Progenitor cell of endocrine pancreas (in vitro differentiated cells): ENCODE results near the gene CCDC33. TPM values are rescaled to one million over a fixed set of nuclear protein-coding genes. Genes with fewer than 3 reads are reported as not detected.

Source experiments
- DNase-seq: peaks from one replicate; pipeline ENCODE4 v3.0.0; 2021; ENCODE audit warnings: low spot score; ENCODE audit not compliant: unreplicated experiment
- H3K27ac Mint-ChIP-seq: 2 replicates; pipeline ENCODE4 v1.8.0; 2021; ENCODE audit warnings: mild to moderate bottlenecking, moderate library complexity, mixed read lengths
- H3K27me3 Mint-ChIP-seq: 2 replicates; pipeline ENCODE4 v1.8.0; 2021; ENCODE audit warnings: mixed read lengths
- H3K36me3 Mint-ChIP-seq: 2 replicates; pipeline ENCODE4 v1.8.0; 2022; ENCODE audit warnings: mixed read lengths; ENCODE audit not compliant: insufficient read depth
- H3K4me1 Mint-ChIP-seq: 2 replicates; pipeline ENCODE4 v1.8.0; 2021; ENCODE audit warnings: low read depth, mixed read lengths
- H3K4me3 Mint-ChIP-seq: 2 replicates; pipeline ENCODE4 v1.8.0; 2021; ENCODE audit warnings: low read depth, mild to moderate bottlenecking, moderate library complexity, mixed read lengths
- H3K9me3 Mint-ChIP-seq: 2 replicates; pipeline ENCODE4 v1.8.0; 2021; ENCODE audit warnings: low read depth, mixed read lengths
- total RNA-seq: library from RNA; stranded (reverse); gene quantifications from 2 replicates; pipeline ENCODE4 v1.2.1, GENCODE V29; 2021
- TF ChIP-seq, protein P1 (sequence below): fragments of 200-600 bp; sonication (generic); IDR thresholded peaks from one replicate; pipeline ENCODE4 v1.5.0; 2021; ENCODE audit warnings: antibody characterized with exemption, mild to moderate bottlenecking; ENCODE audit not compliant: unreplicated experiment

CCDC33 gene
- total RNA-seq, 1 donor from 2014 or later = 0.84 TPM

- DNase-seq = no peak
- Mint-ChIP-seq H3K4me1 (no peaks in the 10 kb centered on the region), H3K9me3 (no peaks in the 10 kb centered on the region), H3K27ac (no peak overlapping the region), H3K36me3 (no peaks in the 10 kb centered on the region), H3K4me3 (no peak overlapping the region), H3K27me3 (peaks cover 25% of the 10 kb centered on the region)
- TF ChIP-seq, protein P1, sequence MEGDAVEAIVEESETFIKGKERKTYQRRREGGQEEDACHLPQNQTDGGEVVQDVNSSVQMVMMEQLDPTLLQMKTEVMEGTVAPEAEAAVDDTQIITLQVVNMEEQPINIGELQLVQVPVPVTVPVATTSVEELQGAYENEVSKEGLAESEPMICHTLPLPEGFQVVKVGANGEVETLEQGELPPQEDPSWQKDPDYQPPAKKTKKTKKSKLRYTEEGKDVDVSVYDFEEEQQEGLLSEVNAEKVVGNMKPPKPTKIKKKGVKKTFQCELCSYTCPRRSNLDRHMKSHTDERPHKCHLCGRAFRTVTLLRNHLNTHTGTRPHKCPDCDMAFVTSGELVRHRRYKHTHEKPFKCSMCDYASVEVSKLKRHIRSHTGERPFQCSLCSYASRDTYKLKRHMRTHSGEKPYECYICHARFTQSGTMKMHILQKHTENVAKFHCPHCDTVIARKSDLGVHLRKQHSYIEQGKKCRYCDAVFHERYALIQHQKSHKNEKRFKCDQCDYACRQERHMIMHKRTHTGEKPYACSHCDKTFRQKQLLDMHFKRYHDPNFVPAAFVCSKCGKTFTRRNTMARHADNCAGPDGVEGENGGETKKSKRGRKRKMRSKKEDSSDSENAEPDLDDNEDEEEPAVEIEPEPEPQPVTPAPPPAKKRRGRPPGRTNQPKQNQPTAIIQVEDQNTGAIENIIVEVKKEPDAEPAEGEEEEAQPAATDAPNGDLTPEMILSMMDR = no peak
Observed at GRCh38 chr15:74334127-74334526, 98.0 kb downstream of the CCDC33 start.

- Mint-ChIP-seq H3K27ac (no peak overlapping the region), H3K27me3 (peaks cover 20% of the 10 kb centered on the region), H3K4me3 (no peak overlapping the region), H3K36me3 (no peaks in the 10 kb centered on the region), H3K9me3 (no peaks in the 10 kb centered on the region), H3K4me1 (no peaks in the 10 kb centered on the region)
- no peak for DNase-seq
- TF ChIP-seq, protein P1 = no peak
Observed at GRCh38 chr15:74335396-74335795, 99.3 kb downstream of the CCDC33 start.

DNA sequence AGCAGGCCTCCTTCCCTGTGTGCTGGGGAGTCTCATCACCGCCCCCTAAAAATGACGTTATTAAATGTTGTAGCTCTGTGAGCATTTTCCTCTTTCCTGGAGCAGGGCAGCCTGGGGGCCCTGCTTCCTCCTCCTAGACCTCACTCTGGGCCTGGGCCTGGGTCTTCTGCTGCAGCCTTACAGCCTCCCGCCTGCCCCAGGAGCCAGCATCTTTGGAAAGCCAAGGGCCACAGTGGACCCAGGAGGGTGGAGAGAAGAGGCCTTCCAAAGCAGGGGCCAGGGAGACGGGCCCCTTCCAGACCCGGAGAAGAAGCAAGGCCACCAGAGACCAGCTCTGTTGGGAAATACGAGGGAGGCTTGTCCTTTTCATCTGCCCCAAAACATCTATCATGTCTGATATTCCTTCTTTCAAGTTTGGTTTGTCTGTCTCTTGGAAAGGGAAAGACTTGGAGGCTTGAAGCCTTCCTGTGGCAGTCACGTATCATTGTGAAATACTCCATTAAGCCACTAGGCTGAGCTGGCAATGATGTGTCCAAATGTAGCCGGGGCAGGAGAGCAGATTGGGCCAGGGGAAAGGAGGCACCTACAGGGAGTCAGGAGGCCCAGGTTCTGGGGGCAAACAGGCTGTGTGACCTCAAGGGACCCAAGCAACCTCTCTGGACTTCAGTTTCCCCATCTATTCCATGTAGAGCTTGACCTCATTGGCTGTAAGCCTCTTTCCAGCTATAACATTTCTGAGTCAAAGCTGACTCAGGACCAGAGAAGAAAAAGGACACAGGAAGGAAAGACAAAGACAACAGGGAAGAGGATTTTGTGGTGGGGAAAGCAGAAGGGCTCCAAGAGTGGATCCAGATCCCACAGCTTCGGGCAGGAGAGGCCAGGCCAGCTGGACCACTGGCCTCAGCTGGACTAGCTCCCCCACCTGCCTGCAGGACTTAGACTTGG lies 100.2 kb downstream of the CCDC33 start:
- peaks cover 15% of the 10 kb centered on the region for H3K27me3 Mint-ChIP-seq
- H3K4me1 Mint-ChIP-seq = no peaks in the 10 kb centered on the region
- H3K36me3 Mint-ChIP-seq = no peaks in the 10 kb centered on the region
- DNase-seq = no peak
- TF ChIP-seq, protein P1 = no peak
- H3K9me3 Mint-ChIP-seq = no peaks in the 10 kb centered on the region
- no peak overlapping the region for H3K4me3 Mint-ChIP-seq
- H3K27ac Mint-ChIP-seq = no peak overlapping the region

GRCh38 chr15:74337146-74337545 lies 101.0 kb downstream of the CCDC33 start:
- peaks cover 2% of the 10 kb centered on the region for H3K4me1 Mint-ChIP-seq
- TF ChIP-seq, protein P1 = no peak
- H3K9me3 Mint-ChIP-seq = no peaks in the 10 kb centered on the region
- no peak overlapping the region for H3K27ac Mint-ChIP-seq
- no peak overlapping the region for H3K4me3 Mint-ChIP-seq
- DNase-seq = no peak
- peaks cover 17% of the 10 kb centered on the region for H3K27me3 Mint-ChIP-seq
- no peaks in the 10 kb centered on the region for H3K36me3 Mint-ChIP-seq

DNA sequence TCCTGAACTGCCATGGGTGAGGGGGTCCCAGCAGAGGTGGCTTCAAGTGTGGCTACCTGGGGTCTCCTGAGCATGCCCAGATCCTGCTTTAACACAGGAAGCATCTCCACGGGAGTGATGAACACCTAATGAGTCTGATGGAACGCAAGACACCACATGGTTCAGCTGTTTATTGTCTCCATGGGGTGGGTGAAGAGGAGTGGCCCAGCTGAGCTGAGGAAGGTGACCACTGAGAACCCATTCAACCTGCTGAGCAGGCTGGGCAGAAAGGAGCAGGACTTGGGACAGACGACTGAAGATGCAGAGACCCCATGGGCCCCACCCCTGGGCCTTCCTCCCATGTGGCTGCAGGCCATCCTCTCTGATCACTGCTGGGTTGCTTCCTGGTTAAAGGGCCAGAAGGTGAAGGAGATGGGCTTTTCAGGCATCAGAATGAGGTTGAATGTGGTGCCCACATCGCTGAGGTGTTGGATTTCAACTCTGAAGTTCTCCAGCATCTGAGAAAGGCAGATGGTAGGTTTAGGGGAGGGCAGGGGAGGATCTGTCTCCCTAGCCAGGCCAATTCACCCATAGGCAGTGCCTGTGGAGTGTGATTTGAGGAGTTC lies 101.6 kb downstream of the CCDC33 start:
- H3K27ac Mint-ChIP-seq = no peak overlapping the region
- H3K36me3 Mint-ChIP-seq = no peaks in the 10 kb centered on the region
- no peak for DNase-seq
- peaks cover 14% of the 10 kb centered on the region for H3K27me3 Mint-ChIP-seq
- H3K4me1 Mint-ChIP-seq = peaks cover 2% of the 10 kb centered on the region
- H3K4me3 Mint-ChIP-seq = no peak overlapping the region
- no peaks in the 10 kb centered on the region for H3K9me3 Mint-ChIP-seq
- TF ChIP-seq, protein P1 = no peak
